Lung (tissue), 12 donors: ENCODE data around the gene CRISPLD2. TPM values are rescaled to one million over a fixed set of nuclear protein-coding genes. Genes with fewer than 3 reads are reported as not detected.

Experiments
- ATAC-seq: fragments of 200-7000 bp; cut with Tn5 transposase; one replicate; pipeline ENCODE4 v1.9.1; 2020; ENCODE audit warnings: moderate number of reproducible peaks; ENCODE audit not compliant: insufficient read depth, low FRiP score
- DNase-seq, 3 donors: peaks; one replicate each; pipeline ENCODE4 v3.0.0-alpha.2; 2013 to 2017
- H3K27ac ChIP-seq, 2 donors: one replicate each; pipeline ENCODE4 v1.5.1; 2013; ENCODE audit warnings: mild to moderate bottlenecking in 2 of 2, moderate library complexity in 2 of 2, control low read depth in 1 of 2, inconsistent platforms in 1 of 2, low read depth in 1 of 2, low read length in 1 of 2
- H3K27me3 ChIP-seq, 3 donors: one replicate each; pipeline ENCODE4 v1.5.1; 2013; ENCODE audit warnings: low read length in 2 of 3; ENCODE audit not compliant: control insufficient read depth in 3 of 3, insufficient read depth in 3 of 3
- H3K36me3 ChIP-seq, 4 donors: one replicate each; pipeline ENCODE4 v1.5.1; 2013; ENCODE audit warnings: low read length in 4 of 4, mild to moderate bottlenecking in 1 of 4, moderate library complexity in 1 of 4; ENCODE audit not compliant: control insufficient read depth in 4 of 4, insufficient read depth in 4 of 4
- H3K4me1 ChIP-seq, 5 donors: one replicate each; pipeline ENCODE4 v1.5.1; 2013; ENCODE audit warnings: low read length in 5 of 5, mild to moderate bottlenecking in 2 of 5, moderate library complexity in 1 of 5; ENCODE audit not compliant: control insufficient read depth in 5 of 5, insufficient read depth in 5 of 5
- H3K4me3 ChIP-seq: one replicate; pipeline ENCODE4 v1.5.1; 2013; ENCODE audit warnings: mild to moderate bottlenecking, control low read depth, moderate library complexity
- H3K9ac ChIP-seq, 2 donors: one replicate each; pipeline ENCODE4 v1.5.1; 2013; ENCODE audit warnings: low read length in 2 of 2, control low read depth in 1 of 2; ENCODE audit not compliant: insufficient read depth in 1 of 2
- H3K9me3 ChIP-seq, 4 donors: one replicate each; pipeline ENCODE4 v1.5.1; 2013; ENCODE audit warnings: low read length in 3 of 4, mild to moderate bottlenecking in 1 of 4, moderate library complexity in 1 of 4; ENCODE audit not compliant: control insufficient read depth in 4 of 4, insufficient read depth in 3 of 4
- CTCF ChIP-seq: IDR thresholded peaks from 2 replicates; pipeline ENCODE4 v1.5.1; 2012; ENCODE audit warnings: mild to moderate bottlenecking; ENCODE audit errors: control extremely low read depth, extremely low read depth
- WGBS, 2 donors: extraction: QIAGEN DNeasy Blood & Tissue Kit; methylation state at CpG; one replicate each; pipeline ENCODE4 v1.1.7; 2013; 5-methylcytosine and 5-hydroxymethylcytosine counted together
- polyA plus RNA-seq, 2 donors: library from polyadenylated mRNA; stranded (reverse); fragments of 200-250 nt; gene quantifications; one replicate each; pipeline ENCODE4 v1.2.1, GENCODE V29; 2013
- total RNA-seq, 2 donors: library from RNA; depleted of rRNA in 1 of 2; stranded (reverse); fragments of >200 nt in 1 of 2; gene quantifications; one replicate each; pipeline ENCODE4 v1.2.1, GENCODE V29; 2014 to 2021
- donor health status: control.
- donor health status: control.
- donor health status: Bipolar disorder and iron deficiency.
- donor health status: healthy.
- donor health status: DM: yes; HTN: yes; CAD: no.

The CRISPLD2 gene
- total and polyA plus RNA-seq, 4 donors: 30.3 to 136 (median 42.5) TPM

GRCh38 chr16:84800158-84800978 is 19.4 kb upstream of the CRISPLD2 start:
- no peak for TF ChIP-seq CTCF
- Histone ChIP-seq H3K4me3 (no peak overlapping the region), H3K36me3 (no peaks in the 10 kb centered on the region), H3K9me3 (no peaks in the 10 kb centered on the region), H3K4me1 (peaks cover 0 to 9% (median 5%) of the 10 kb centered on the region in 5 donors), H3K27me3 (no peaks in the 10 kb centered on the region), H3K27ac (no peak overlapping the region), H3K9ac (no peak overlapping the region)
- no peak for ATAC-seq
- DNase-seq: peak in 2 of 3 donors; percentile 52 to 55
- WGBS, 2 donors: 58 to 69% methylated on average over 8 of the region's 8 CpGs

- DNase-seq (no peak), ATAC-seq (no peak)
- WGBS, 2 donors: 79 to 82% methylated on average over 9 of the region's 9 CpGs
- no peak for TF ChIP-seq CTCF
- no peaks in the 10 kb centered on the region for H3K36me3 ChIP-seq
- H3K4me1 ChIP-seq: peaks cover 0 to 13% (median 5%) of the 10 kb centered on the region in 5 donors
- H3K4me3 ChIP-seq: no peak overlapping the region
- H3K9ac ChIP-seq: no peak overlapping the region
- no peaks in the 10 kb centered on the region for H3K27me3 ChIP-seq
- H3K27ac ChIP-seq: no peak overlapping the region
- H3K9me3 ChIP-seq: no peaks in the 10 kb centered on the region
Measured at GRCh38 chr16:84803146-84803545, 16.6 kb upstream of the CRISPLD2 start.

- H3K27me3 ChIP-seq: no peaks in the 10 kb centered on the region
- H3K9ac ChIP-seq: no peak overlapping the region
- no peak overlapping the region for H3K4me3 ChIP-seq
- no peak for TF ChIP-seq CTCF
- H3K9me3 ChIP-seq: no peaks in the 10 kb centered on the region
- DNase-seq (no peak), ATAC-seq (no peak)
- peaks cover 0 to 13% (median 5%) of the 10 kb centered on the region in 5 donors for H3K4me1 ChIP-seq
- 94 to 95% methylated on average over 10 of the region's 10 CpGs for WGBS, 2 donors
- H3K36me3 ChIP-seq: no peaks in the 10 kb centered on the region
- no peak overlapping the region for H3K27ac ChIP-seq
Measured at GRCh38 chr16:84804326-84804725, 15.5 kb upstream of the CRISPLD2 start.
